K562 (cell line): ENCODE measurements around the gene PPP1R16B. TPM values are rescaled to one million over a fixed set of nuclear protein-coding genes. Genes with fewer than 3 reads are reported as not detected.
A peak's percentile ranks its signal among the peaks of the same experiment; 100 is the strongest.

Experiments
- ATAC-seq: fragments of 200-7000 bp; cut with Tn5 transposase; 3 replicates; pipeline ENCODE4 v1.9.1; 2020; ENCODE audit warnings: moderate library complexity
- BruUV-seq: library from RNA; stranded (reverse); fragments of 400-500 nt; replicated peaks from 2 replicates; lab custom pipeline; 2021; lab: Mats Ljungman, UMichigan
- CTCF ChIA-PET: fragments of 300-600 bp; formaldehyde crosslinking; extraction: SDS; loops from one replicate; lab custom pipeline; 2021; ENCODE audit warnings: low intra/inter-chr PET ratio; lab: Yijun Ruan, JAX
- POLR2A ChIA-PET: fragments of 300-600, 350-650 bp; sonication (Branson Sonifier 250); formaldehyde crosslinking; extraction: SDS; loops from one replicate; lab custom pipeline; 2021; ENCODE audit warnings: antibody characterized with exemption, inconsistent platforms; lab: Yijun Ruan, JAX
- DNase-seq, 4 experiments: peaks; one replicate each; pipeline versions ENCODE4 v3.0.0 to v3.0.0-alpha.2; 2011 to 2018; ENCODE audit warnings: low spot score in 3 of 4, mixed read lengths in 3 of 4; ENCODE audit errors: extremely low read depth in 1 of 4
- FAIRE-seq: peaks from 2 replicates; lab custom pipeline; 2011; peaks lifted over from hg19 to GRCh38; lab: Jason Lieb, UNC
- H2AFZ ChIP-seq: 2 replicates; pipeline ENCODE4 v1.6.0; 2011; ENCODE audit warnings: low read depth, low read length, control low read depth, inconsistent platforms
- H3K27ac ChIP-seq: fragments of 200-600 bp; 3 replicates; pipeline ENCODE4 v1.8.0; 2011; ENCODE audit warnings: low read depth, mild to moderate bottlenecking, control low read depth, inconsistent platforms, low read length, moderate library complexity, mixed read lengths; ENCODE audit errors: extremely low read depth
- H3K27me3 ChIP-seq, 2 experiments: fragments of 300-600 bp in 1 of 2; 2 replicates in 1 of 2; 3 replicates in 1 of 2; pipeline versions ENCODE4 v1.6.0 to v1.8.0; 2011; ENCODE audit warnings: inconsistent platforms in 2 of 2, low read length in 2 of 2, mild to moderate bottlenecking in 1 of 2, mixed read lengths in 1 of 2, moderate library complexity in 1 of 2; ENCODE audit not compliant: control insufficient read depth in 2 of 2, insufficient read depth in 2 of 2
- H3K36me3 ChIP-seq: fragments of 300-600 bp; 3 replicates; pipeline ENCODE4 v1.8.0; 2011; ENCODE audit warnings: mild to moderate bottlenecking, low read length, inconsistent platforms; ENCODE audit not compliant: control insufficient read depth, insufficient read depth
- H3K4me1 ChIP-seq, 2 experiments: fragments of 200-600 bp in 1 of 2; replicated peaks in 1 of 2; 2 replicates in 1 of 2; 3 replicates in 1 of 2; pipeline versions ENCODE4 v1.5.1 to v1.8.0; 2011; ENCODE audit warnings: inconsistent platforms in 2 of 2, low read length in 2 of 2, mild to moderate bottlenecking in 1 of 2, mixed read lengths in 1 of 2, moderate library complexity in 1 of 2; ENCODE audit not compliant: control insufficient read depth in 2 of 2, insufficient read depth in 2 of 2
- H3K4me2 ChIP-seq: 2 replicates; pipeline ENCODE4 v1.6.1; 2011; ENCODE audit warnings: low read length, control low read depth, inconsistent platforms, mixed read lengths; ENCODE audit not compliant: insufficient read depth
- H3K4me3 ChIP-seq: fragments of 200-600 bp; sonication (generic), shearing (Covaris generic); 2 replicates; pipeline ENCODE4 v1.5.1; 2016; ENCODE audit warnings: control low read depth, inconsistent platforms
- H3K79me2 ChIP-seq: fragments of 200-600 bp; 3 replicates; pipeline ENCODE4 v1.8.0; 2011; ENCODE audit warnings: low read length, inconsistent platforms; ENCODE audit not compliant: control insufficient read depth, insufficient read depth
- H3K9ac ChIP-seq, 2 experiments: 2 replicates each; pipeline versions ENCODE4 v1.6.0 to v1.6.1; 2011; ENCODE audit warnings: low read depth in 2 of 2, low read length in 2 of 2, control low read depth in 1 of 2, inconsistent platforms in 1 of 2, mild to moderate bottlenecking in 1 of 2, mixed read lengths in 1 of 2; ENCODE audit not compliant: insufficient read depth in 1 of 2
- H3K9me1 ChIP-seq: one replicate; pipeline ENCODE4 v1.6.0; 2011; ENCODE audit warnings: inconsistent platforms, mild to moderate bottlenecking, low read length, moderate library complexity; ENCODE audit not compliant: control insufficient read depth, insufficient read depth
- H3K9me3 ChIP-seq: replicated peaks from 2 replicates; pipeline ENCODE4 v1.5.1; 2011; ENCODE audit warnings: low read depth, low read length, inconsistent platforms; ENCODE audit not compliant: control insufficient read depth, insufficient read depth
- H4K20me1 ChIP-seq: replicated peaks from 2 replicates; pipeline ENCODE4 v1.6.1; 2011; ENCODE audit warnings: low read length, inconsistent platforms, mixed read lengths; ENCODE audit not compliant: control insufficient read depth, insufficient read depth
- CBX2 ChIP-seq: fragments of 200-600 bp; sonication (generic); IDR thresholded peaks from one replicate; pipeline ENCODE4 v1.6.1; 2012; ENCODE audit warnings: mild to moderate bottlenecking, low read length, inconsistent platforms; ENCODE audit not compliant: insufficient read depth, poor library complexity, severe bottlenecking
- CEBPZ ChIP-seq: fragments of 150-350 bp; IDR thresholded peaks from 2 replicates; pipeline ENCODE4 v1.6.1; 2014; ENCODE audit warnings: low read depth, mild to moderate bottlenecking, low read length, borderline replicate concordance
- CTBP1 ChIP-seq: fragments of 450-650 bp; IDR thresholded peaks from 2 replicates; pipeline ENCODE4 v1.6.1; 2016; ENCODE audit warnings: borderline replicate concordance
- E2F1 ChIP-seq: sonication (generic); formaldehyde crosslinking; IDR thresholded peaks from 2 replicates; pipeline ENCODE4 v1.8.1; 2023; ENCODE audit warnings: mild to moderate bottlenecking, missing genetic modification reagents, moderate library complexity
- GTF3C2 ChIP-seq: IDR thresholded peaks from 3 replicates; pipeline ENCODE4 v1.6.1; 2011; ENCODE audit warnings: borderline replicate concordance, mild to moderate bottlenecking, moderate library complexity; ENCODE audit not compliant: insufficient read length; ENCODE audit errors: extremely low read depth
- KDM5B ChIP-seq: fragments of 200-600 bp; sonication (generic); IDR thresholded peaks from 2 replicates; pipeline ENCODE4 v1.6.1; 2012; ENCODE audit warnings: low read depth, mild to moderate bottlenecking, moderate library complexity, low read length, control low read depth, inconsistent platforms; ENCODE audit not compliant: insufficient replicate concordance
- KLF10 ChIP-seq: fragments of 250-450 bp; sonication (Bioruptor Pico); IDR thresholded peaks from 2 replicates; pipeline ENCODE4 v1.6.1; 2021; ENCODE audit warnings: matching md5 sums
- MEIS2 ChIP-seq: fragments of 450-650 bp; IDR thresholded peaks from 2 replicates; pipeline ENCODE4 v1.6.1; 2014; ENCODE audit warnings: mild to moderate bottlenecking; ENCODE audit not compliant: partially characterized antibody
- RB1 ChIP-seq: fragments of 450-650 bp; IDR thresholded peaks from 2 replicates; pipeline ENCODE4 v1.6.1; 2017; ENCODE audit warnings: low read depth, mild to moderate bottlenecking
- SNRNP70 ChIP-seq: fragments of 200-400 bp; formaldehyde crosslinking; optimal IDR thresholded peaks from 2 replicates; pipeline ENCODE3; 2017; ENCODE audit warnings: low read depth, low read length
- SREBF1 ChIP-seq: fragments of 150-350 bp; IDR thresholded peaks from 2 replicates; pipeline ENCODE4 v1.6.1; 2014; ENCODE audit warnings: antibody characterized with exemption, low read depth, low read length, borderline replicate concordance
- TARDBP ChIP-seq: fragments of 450-650 bp; IDR thresholded peaks from 2 replicates; pipeline ENCODE4 v1.6.1; 2016
- ZC3H11A ChIP-seq: IDR thresholded peaks from 2 replicates; pipeline ENCODE4 v1.6.1; 2012; ENCODE audit warnings: low read depth, low read length, improper control_type of control experiment
- ZKSCAN3 ChIP-seq: fragments of 250-450 bp; sonication (Bioruptor Pico); IDR thresholded peaks from 2 replicates; pipeline ENCODE4 v1.4.0; 2020
- ZNF146 ChIP-seq: IDR thresholded peaks from one replicate; pipeline ENCODE4 v1.6.1; 2018; ENCODE audit warnings: missing compliant biosample characterization; ENCODE audit not compliant: unreplicated experiment
- ZNF436 ChIP-seq: fragments of 250-450, 450-650 bp; sonication (Bioruptor Pico); formaldehyde crosslinking; IDR thresholded peaks from 2 replicates; pipeline ENCODE4 v1.7.0; 2020; ENCODE audit warnings: mild to moderate bottlenecking
- ZNF583 ChIP-seq: fragments of 250-450 bp; sonication (Bioruptor Pico); IDR thresholded peaks from 2 replicates; pipeline ENCODE4 v1.4.0; 2020
- WGBS: fragments of 100-300 bp; shearing (Covaris generic); methylation state at CpG from one replicate; pipeline ENCODE4 v1.1.6; 2016; ENCODE audit warnings: low coverage, mixed read lengths; ENCODE audit not compliant: insufficient coverage; ENCODE audit errors: missing lambda C conversion rate; 5-methylcytosine and 5-hydroxymethylcytosine counted together
- in situ Hi-C: fragments of 300-500 bp; cut with MboI; formaldehyde crosslinking; loops from 4 replicates; pipeline ENCODE4 v1.15.0; 2018; ENCODE audit warnings: inconsistent platforms, mixed read lengths
- intact Hi-C: fragments of 100-400 bp; cut with micrococcal nuclease; formaldehyde crosslinking; loops from 2 replicates; pipeline ENCODE4 v1.14.2; 2022
- polyA plus RNA-seq, 8 experiments: library from polyadenylated mRNA; depleted of rRNA in 4 of 8; stranded (reverse) in 5 of 8; unstranded in 3 of 8; fragments of >200 nt; fragmentation: Nextera tagmentation in 2 of 8; fragmentation: Illumina TruSeq in 1 of 8; extraction: Ambion mirVana in 2 of 8; extraction: Trizol in 1 of 8; gene quantifications; 2 replicates each; pipeline versions ENCODE4 v1.2.1 to v1.2.3, GENCODE V29; 2011 to 2014; ENCODE audit warnings: inconsistent platforms in 1 of 8, missing spikeins in 1 of 8
- total RNA-seq, 7 experiments: library from RNA; depleted of rRNA in 6 of 7; stranded (reverse); fragments of >200 nt in 6 of 7; fragmentation: Illumina TruSeq in 2 of 7; extraction: Trizol in 2 of 7; gene quantifications; 2 replicates each; pipeline versions ENCODE4 v1.2.1 to v1.2.3, GENCODE V29; 2011 to 2021; ENCODE audit warnings: low replicate concordance in 1 of 7

Gene PPP1R16B
- total and polyA plus RNA-seq, 9 of the 15 experiments (the other 6 are each of a cell fraction or from before 2014, with no cell fraction given) = 1.5 to 11.5 (median 6.8) TPM

GRCh38 chr20:38854654-38855066 is 49.2 kb downstream of the PPP1R16B start:
- in situ Hi-C loops (no loop called here), intact Hi-C loops (no loop called here)
- H3K27me3 ChIP-seq = no peaks in the 10 kb centered on the region
- POLR2A ChIA-PET = no interaction called here
- H2AFZ ChIP-seq = peak overlapping the region; percentile 57
- ATAC-seq (peak; percentile 45), DNase-seq (peak; percentile 31 to 74 (median 46)), FAIRE-seq (peak; percentile 77)
- CTCF ChIA-PET = no interaction called here
- H4K20me1 ChIP-seq = no peaks in the 10 kb centered on the region
- no peaks in the 10 kb centered on the region for H3K9me3 ChIP-seq
- H3K36me3 ChIP-seq = no peaks in the 10 kb centered on the region
- peak overlapping the region; percentile 67 for H3K27ac ChIP-seq
- H3K79me2 ChIP-seq = no peaks in the 10 kb centered on the region; the same call in 2 of the 3 replicates
- no peak overlapping the region for H3K4me3 ChIP-seq
- H3K4me1 ChIP-seq = peaks cover 22 to 62% of the 10 kb centered on the region in 2 experiments
- 0% methylated on average over 3 of the region's 3 CpGs for WGBS
- H3K4me2 ChIP-seq = peak overlapping the region; percentile 45
- no TSS peak for BruUV-seq
- peak overlapping the region in 1 of 2 experiments; percentile 20; a peak in 1 of 4 replicates for H3K9ac ChIP-seq
- H3K9me1 ChIP-seq = no peaks in the 10 kb centered on the region
- no peak for TF ChIP-seq ZKSCAN3
- TF ChIP-seq MEIS2 = peak; percentile 87
- no peak for TF ChIP-seq ZNF436 (CRISPR knock-in tag)
- TF ChIP-seq E2F1 (CRISPR knock-in tag) = no peak
- TF ChIP-seq SREBF1 = no peak
- no peak for TF ChIP-seq SNRNP70
- no peak for TF ChIP-seq GTF3C2
- TF ChIP-seq TARDBP = no peak
- no peak for TF ChIP-seq ZNF146 (CRISPR knock-in tag)
- peak; percentile 69; the same call in 1 of the 2 replicates for TF ChIP-seq CTBP1
- TF ChIP-seq KDM5B = no peak
- no peak for TF ChIP-seq KLF10 (CRISPR knock-in tag)
- no peak for TF ChIP-seq RB1
- TF ChIP-seq CBX2 = no peak
- no peak for TF ChIP-seq CEBPZ
- TF ChIP-seq ZNF583 = peak; percentile 79
- 0 out of 2 replicates have a peak, but pooled peaks have one; percentile 44 for TF ChIP-seq ZC3H11A
